Fibroblast of skin of abdomen (primary cell): ENCODE data around the gene TNFRSF8.

ENCODE experiments used
- DNase-seq: peaks from one replicate; pipeline ENCODE4 v3.0.0-alpha.2; 2013

TNFRSF8 gene

GRCh38 chr1:12064073-12064969 is 1.2 kb downstream of the TNFRSF8 start:
- DNase-seq = no peak

GRCh38 chr1:12065872-12066271 is 2.8 kb downstream of the TNFRSF8 start:
- DNase-seq = no peak

- DNase-seq = peak; percentile 73
Measured at GRCh38 chr1:12067900-12068821, 5.1 kb downstream of the TNFRSF8 start.

- DNase-seq = peak; percentile 30
Measured at GRCh38 chr1:12069623-12070244, 6.6 kb downstream of the TNFRSF8 start.

- DNase-seq = no peak
Measured at GRCh38 chr1:12071892-12072291, 8.8 kb downstream of the TNFRSF8 start.

- DNase-seq = no peak
Measured at GRCh38 chr1:12072741-12073140, 9.6 kb downstream of the TNFRSF8 start.

GRCh38 chr1:12073796-12074195 is 10.7 kb downstream of the TNFRSF8 start:
- no peak for DNase-seq

- peak; percentile 94 for DNase-seq
Measured at GRCh38 chr1:12075195-12076114, 12.4 kb downstream of the TNFRSF8 start.

GRCh38 chr1:12076425-12077005 is 13.4 kb downstream of the TNFRSF8 start:
- no peak for DNase-seq

- DNase-seq = no peak
Measured at GRCh38 chr1:12078575-12078937, 15.5 kb downstream of the TNFRSF8 start.

- DNase-seq = peak; percentile 66
Measured at GRCh38 chr1:12078938-12079861, 16.1 kb downstream of the TNFRSF8 start.

- DNase-seq = no peak
Measured at GRCh38 chr1:12080156-12080555, 17.1 kb downstream of the TNFRSF8 start.

GRCh38 chr1:12080773-12081556 is 17.9 kb downstream of the TNFRSF8 start:
- DNase-seq = no peak

GRCh38 chr1:12081648-12082396 is 18.7 kb downstream of the TNFRSF8 start:
- DNase-seq = no peak

GRCh38 chr1:12082988-12083387 is 19.9 kb downstream of the TNFRSF8 start:
- DNase-seq = no peak

GRCh38 chr1:12083766-12084165 is 20.7 kb downstream of the TNFRSF8 start:
- peak; percentile 55 for DNase-seq

GRCh38 chr1:12085643-12086260 is 22.6 kb downstream of the TNFRSF8 start:
- no peak for DNase-seq

- DNase-seq = no peak
Measured at GRCh38 chr1:12087797-12088314, 24.8 kb downstream of the TNFRSF8 start.
